Tongue (tissue), 2 donors: ENCODE measurements around the gene AURKAIP1. TPM values are rescaled to one million over a fixed set of nuclear protein-coding genes. Genes with fewer than 3 reads are reported as not detected.

Experiments
- DNase-seq: peaks from one replicate; pipeline ENCODE4 v3.0.0-alpha.2; 2015
- total RNA-seq: library from RNA; depleted of rRNA; stranded (reverse); fragments of >200 nt; gene quantifications from one replicate; pipeline ENCODE4 v1.2.3, GENCODE V29; 2014

The AURKAIP1 gene
- total RNA-seq, 1 donor from 2014 or later: 75.3 TPM

- DNase-seq: no peak
These were observed 28.5 kb downstream of the AURKAIP1 start for GRCh38 chr1:1346501-1346890.

- DNase-seq: no peak
These were observed 29.0 kb downstream of the AURKAIP1 start for GRCh38 chr1:1345860-1346500.

- DNase-seq: no peak
These were observed 29.6 kb downstream of the AURKAIP1 start for GRCh38 chr1:1345384-1345783.

- DNase-seq: no peak
These were observed 30.2 kb downstream of the AURKAIP1 start for GRCh38 chr1:1344655-1345361.

GRCh38 chr1:1343811-1344421 is 31.1 kb downstream of the AURKAIP1 start:
- no peak for DNase-seq

- DNase-seq: no peak
These were observed 32.4 kb downstream of the AURKAIP1 start for GRCh38 chr1:1342584-1343115.

GRCh38 chr1:1342061-1342562 is 32.9 kb downstream of the AURKAIP1 start:
- DNase-seq: no peak

- no peak for DNase-seq
These were observed 33.4 kb downstream of the AURKAIP1 start for GRCh38 chr1:1341549-1342021.

- no peak for DNase-seq
These were observed 34.0 kb downstream of the AURKAIP1 start for GRCh38 chr1:1340791-1341548.

GRCh38 chr1:1340185-1340584 is 34.8 kb downstream of the AURKAIP1 start:
- DNase-seq: no peak

- DNase-seq: no peak
These were observed 36.7 kb downstream of the AURKAIP1 start for GRCh38 chr1:1338278-1338677.

GRCh38 chr1:1337793-1338147 is 37.2 kb downstream of the AURKAIP1 start:
- no peak for DNase-seq

- no peak for DNase-seq
These were observed 37.8 kb downstream of the AURKAIP1 start for GRCh38 chr1:1336931-1337792.

GRCh38 chr1:1336446-1336845 is 38.6 kb downstream of the AURKAIP1 start:
- DNase-seq: no peak

GRCh38 chr1:1335792-1336248 is 39.2 kb downstream of the AURKAIP1 start:
- DNase-seq: no peak

- no peak for DNase-seq
These were observed 39.7 kb downstream of the AURKAIP1 start for GRCh38 chr1:1335283-1335682.

GRCh38 chr1:1334835-1335234 is 40.2 kb downstream of the AURKAIP1 start:
- DNase-seq: no peak

- DNase-seq: no peak
These were observed 41.3 kb downstream of the AURKAIP1 start for GRCh38 chr1:1333551-1334241.

- DNase-seq: no peak
These were observed 42.1 kb downstream of the AURKAIP1 start for GRCh38 chr1:1332774-1333480.
